ENCODE data around the gene KLHDC3. TPM values are rescaled to one million over a fixed set of nuclear protein-coding genes. Genes with fewer than 3 reads are reported as not detected.

Gene KLHDC3
- total and polyA plus RNA-seq, 2 of the 13 experiments (the other 11 are each of a cell fraction or from before 2014, with no cell fraction given): 78.3 to 91.5 TPM

GRCh38 chr6:43013097-43013842 lies 779 bp upstream of the KLHDC3 start (continued):
- no peak for TF ChIP-seq BRCA1 (CRISPR knock-in tag; IDR thresholded peaks at IDR 0.05)
- TF ChIP-seq GATA4 (IDR thresholded peaks at IDR 0.05; ENCODE audit: borderline replicate concordance, low read depth): no peak
- TF ChIP-seq FOXA3 (CRISPR knock-in tag; IDR thresholded peaks at IDR 0.05): no peak
- no peak for TF ChIP-seq MED1 (CRISPR knock-in tag; IDR thresholded peaks at IDR 0.05)
- TF ChIP-seq ZNF788 (CRISPR knock-in tag; IDR thresholded peaks at IDR 0.05; ENCODE audit: borderline replicate concordance): 0 out of 2 replicates have a peak, but pooled peaks have one; percentile 14
- no peak for TF ChIP-seq ZNF687 (CRISPR knock-in tag; IDR thresholded peaks at IDR 0.05)
- no peak for TF ChIP-seq TMF1 (CRISPR knock-in tag; IDR thresholded peaks at IDR 0.05; ENCODE audit: low read depth)
- no peak for TF ChIP-seq KDM6A (CRISPR knock-in tag; IDR thresholded peaks at IDR 0.05; ENCODE audit: low read depth)
- no peak for TF ChIP-seq BATF2 (CRISPR knock-in tag; IDR thresholded peaks at IDR 0.05)
- no peak for TF ChIP-seq MAZ (IDR thresholded peaks at IDR 0.05; ENCODE audit: borderline replicate concordance, low read depth, low read length)
- peak; percentile 9; the same call in 1 of the 2 replicates for TF ChIP-seq MAZ (CRISPR knock-in tag; IDR thresholded peaks at IDR 0.05; ENCODE audit: low read depth)
- TF ChIP-seq ZMYM2 (CRISPR knock-in tag; IDR thresholded peaks at IDR 0.05): no peak
- TF ChIP-seq ISL2 (CRISPR knock-in tag; IDR thresholded peaks at IDR 0.05): no peak
- no peak; the same call in 1 of the 2 replicates for TF ChIP-seq STAT6 (CRISPR knock-in tag; IDR thresholded peaks at IDR 0.05; ENCODE audit: borderline replicate concordance)
- no peak for TF ChIP-seq NR2F1 (CRISPR knock-in tag; IDR thresholded peaks at IDR 0.05)
- no peak for TF ChIP-seq MXI1 (IDR thresholded peaks at IDR 0.05; ENCODE audit: borderline replicate concordance, low read depth, low read length)
- TF ChIP-seq TAF1 (CRISPR knock-in tag; IDR thresholded peaks at IDR 0.05): 0 out of 2 replicates have a peak, but pooled peaks have one; percentile 7
- no peak for TF ChIP-seq SP2 (CRISPR knock-in tag; IDR thresholded peaks at IDR 0.05)
- no peak for TF ChIP-seq RFX3 (CRISPR knock-in tag; IDR thresholded peaks at IDR 0.05)
- no peak for TF ChIP-seq ZNF207 (IDR thresholded peaks at IDR 0.05; ENCODE audit: borderline replicate concordance)
- TF ChIP-seq ZNF772 (CRISPR knock-in tag; IDR thresholded peaks at IDR 0.05): 0 out of 2 replicates have a peak, but pooled peaks have one; percentile 36
